ENCODE results near the gene GNL2. TPM values are rescaled to one million over a fixed set of nuclear protein-coding genes. Genes with fewer than 3 reads are reported as not detected.

GNL2 gene
- total and polyA plus RNA-seq, 9 of the 15 experiments (the other 6 are each of a cell fraction or from before 2014, with no cell fraction given): 156 to 371 (median 263) TPM

DNA sequence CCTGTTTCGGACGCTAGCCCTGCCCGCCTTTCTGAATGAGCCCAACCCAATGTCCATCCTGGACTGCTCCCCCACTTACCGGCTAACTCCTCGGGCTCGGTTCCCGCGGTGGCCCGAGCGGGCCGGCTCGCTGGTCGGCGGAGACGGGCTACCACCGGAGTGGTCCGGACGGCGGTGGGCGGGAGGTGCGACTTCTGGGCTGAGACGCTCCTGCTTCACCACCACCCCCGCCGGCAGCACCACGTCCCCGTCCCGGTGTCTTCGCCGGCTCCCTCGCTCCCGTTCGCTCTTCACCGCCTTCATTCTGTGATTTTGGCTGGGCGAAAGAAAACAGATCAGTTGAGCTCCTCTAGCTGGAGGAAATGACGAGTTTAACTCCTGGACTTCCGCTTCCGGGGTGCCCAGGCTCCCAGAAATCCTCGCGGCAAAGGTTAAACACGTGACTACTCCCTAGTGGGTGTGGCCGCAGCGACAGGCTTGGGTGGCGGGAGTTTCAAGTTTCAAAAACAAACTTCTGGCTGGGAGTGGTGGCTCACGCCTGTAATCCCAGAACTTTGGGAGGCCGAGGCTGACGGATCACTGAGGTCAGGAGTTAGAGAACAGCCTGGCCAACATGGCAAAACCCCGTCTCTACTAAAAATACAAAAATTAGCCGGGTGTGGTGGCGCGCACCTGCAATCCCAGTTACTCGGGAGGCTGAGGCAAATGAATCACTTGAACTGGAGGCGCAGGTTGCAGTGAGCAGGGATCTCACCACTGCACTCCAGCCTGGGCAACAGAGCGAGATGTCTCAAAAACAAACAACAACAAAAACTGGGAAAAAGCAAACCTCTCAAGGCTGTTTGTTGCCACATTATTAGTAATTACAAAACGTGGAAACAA, 41.6 kb downstream of the GNL2 start, which contains the start of gene SNIP1 (continued):
- TF ChIP-seq EZH2 (IDR thresholded peaks at IDR 0.05; ENCODE audit: borderline replicate concordance, low read depth, low read length) (no peak), MAFG (tag; conservative IDR thresholded peaks at IDR 0.05) (no peak), CXXC5 (CRISPR knock-in tag; IDR thresholded peaks at IDR 0.05) (peak; percentile 69), MYBL2 (IDR thresholded peaks at IDR 0.05; ENCODE audit: low read depth) (peak; percentile 98), MYBL2 (CRISPR knock-in tag; IDR thresholded peaks at IDR 0.05; ENCODE audit: borderline replicate concordance) (peak; percentile 49; the same call in 1 of the 2 replicates), ZFP36 (IDR thresholded peaks at IDR 0.05; ENCODE audit: low read depth, low read length, partially characterized antibody) (no peak), SREBF2 (CRISPR knock-in tag; IDR thresholded peaks at IDR 0.05) (no peak), GATAD2A (IDR thresholded peaks at IDR 0.05) (no peak), ZNF23 (CRISPR knock-in tag; IDR thresholded peaks at IDR 0.05) (no peak), TARDBP (IDR thresholded peaks at IDR 0.05) (no peak), POLR3G (IDR thresholded peaks at IDR 0.05; ENCODE audit: extremely low read depth, insufficient read length, insufficient replicate concordance) (no peak), DNMT1 (IDR thresholded peaks at IDR 0.05) (0 out of 2 replicates have a peak, but pooled peaks have one; percentile 55), SREBF1 (IDR thresholded peaks at IDR 0.05; ENCODE audit: borderline replicate concordance, low read depth, low read length) (no peak), SMC3 (conservative IDR thresholded peaks at IDR 0.05; ENCODE audit: insufficient read depth, low read depth, low read length) (no peak), RCOR1 (IDR thresholded peaks at IDR 0.05; ENCODE audit: borderline replicate concordance in 1 of 2, low read depth in 2 of 2, low read length in 2 of 2) (no peak; a peak in 1 of 4 replicates), BDP1 (IDR thresholded peaks at IDR 0.05; ENCODE audit: insufficient read depth, insufficient read length) (no peak), MCM7 (IDR thresholded peaks at IDR 0.05) (no peak), XRCC4 (IDR thresholded peaks at IDR 0.05; ENCODE audit: extremely low read depth, insufficient read depth, insufficient read length) (no peak), HEY1 (CRISPR knock-in tag; IDR thresholded peaks at IDR 0.05; ENCODE audit: borderline replicate concordance) (no peak), NR3C1 (CRISPR knock-in tag; IDR thresholded peaks at IDR 0.05) (no peak; the same call in 1 of the 2 replicates), TAF7 (tag; IDR thresholded peaks at IDR 0.05) (peak; percentile 66; the same call in 1 of the 2 replicates), FUS (optimal IDR thresholded peaks at IDR 0.05; ENCODE audit: low read depth, low read length) (no peak), THRAP3 (IDR thresholded peaks at IDR 0.05; ENCODE audit: borderline replicate concordance) (no peak; the same call in 1 of the 2 replicates), ADNP (tag; IDR thresholded peaks at IDR 0.05) (peak; percentile 97)
- TF ChIP-seq, protein P1, sequence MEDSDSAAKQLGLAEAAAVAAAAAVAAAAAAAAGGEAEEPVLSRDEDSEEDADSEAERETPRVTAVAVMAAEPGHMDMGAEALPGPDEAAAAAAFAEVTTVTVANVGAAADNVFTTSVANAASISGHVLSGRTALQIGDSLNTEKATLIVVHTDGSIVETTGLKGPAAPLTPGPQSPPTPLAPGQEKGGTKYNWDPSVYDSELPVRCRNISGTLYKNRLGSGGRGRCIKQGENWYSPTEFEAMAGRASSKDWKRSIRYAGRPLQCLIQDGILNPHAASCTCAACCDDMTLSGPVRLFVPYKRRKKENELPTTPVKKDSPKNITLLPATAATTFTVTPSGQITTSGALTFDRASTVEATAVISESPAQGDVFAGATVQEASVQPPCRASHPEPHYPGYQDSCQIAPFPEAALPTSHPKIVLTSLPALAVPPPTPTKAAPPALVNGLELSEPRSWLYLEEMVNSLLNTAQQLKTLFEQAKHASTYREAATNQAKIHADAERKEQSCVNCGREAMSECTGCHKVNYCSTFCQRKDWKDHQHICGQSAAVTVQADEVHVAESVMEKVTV (CRISPR knock-in tag; IDR thresholded peaks at IDR 0.05): no peak
- TF ChIP-seq, protein P2, sequence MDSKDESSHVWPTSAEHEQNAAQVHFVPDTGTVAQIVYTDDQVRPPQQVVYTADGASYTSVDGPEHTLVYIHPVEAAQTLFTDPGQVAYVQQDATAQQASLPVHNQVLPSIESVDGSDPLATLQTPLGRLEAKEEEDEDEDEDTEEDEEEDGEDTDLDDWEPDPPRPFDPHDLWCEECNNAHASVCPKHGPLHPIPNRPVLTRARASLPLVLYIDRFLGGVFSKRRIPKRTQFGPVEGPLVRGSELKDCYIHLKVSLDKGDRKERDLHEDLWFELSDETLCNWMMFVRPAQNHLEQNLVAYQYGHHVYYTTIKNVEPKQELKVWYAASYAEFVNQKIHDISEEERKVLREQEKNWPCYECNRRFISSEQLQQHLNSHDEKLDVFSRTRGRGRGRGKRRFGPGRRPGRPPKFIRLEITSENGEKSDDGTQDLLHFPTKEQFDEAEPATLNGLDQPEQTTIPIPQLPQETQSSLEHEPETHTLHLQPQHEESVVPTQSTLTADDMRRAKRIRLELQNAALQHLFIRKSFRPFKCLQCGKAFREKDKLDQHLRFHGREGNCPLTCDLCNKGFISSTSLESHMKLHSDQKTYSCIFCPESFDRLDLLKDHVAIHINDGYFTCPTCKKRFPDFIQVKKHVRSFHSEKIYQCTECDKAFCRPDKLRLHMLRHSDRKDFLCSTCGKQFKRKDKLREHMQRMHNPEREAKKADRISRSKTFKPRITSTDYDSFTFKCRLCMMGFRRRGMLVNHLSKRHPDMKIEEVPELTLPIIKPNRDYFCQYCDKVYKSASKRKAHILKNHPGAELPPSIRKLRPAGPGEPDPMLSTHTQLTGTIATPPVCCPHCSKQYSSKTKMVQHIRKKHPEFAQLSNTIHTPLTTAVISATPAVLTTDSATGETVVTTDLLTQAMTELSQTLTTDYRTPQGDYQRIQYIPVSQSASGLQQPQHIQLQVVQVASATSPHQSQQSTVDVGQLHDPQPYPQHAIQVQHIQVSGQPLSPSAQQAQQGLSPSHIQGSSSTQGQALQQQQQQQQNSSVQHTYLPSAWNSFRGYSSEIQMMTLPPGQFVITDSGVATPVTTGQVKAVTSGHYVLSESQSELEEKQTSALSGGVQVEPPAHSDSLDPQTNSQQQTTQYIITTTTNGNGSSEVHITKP (IDR thresholded peaks at IDR 0.05; ENCODE audit: partially characterized antibody): peak; percentile 33
